ES-I3 (cell line): ENCODE measurements around the gene MED25.

Experiments
- H3K36me3 ChIP-seq: 2 replicates; pipeline ENCODE4 v1.6.1; 2013; ENCODE audit warnings: mild to moderate bottlenecking, low read length, control low read depth, moderate library complexity; ENCODE audit not compliant: insufficient read depth
- H3K4me1 ChIP-seq: 2 replicates; pipeline ENCODE4 v1.6.1; 2013; ENCODE audit warnings: mild to moderate bottlenecking, control low read depth, low read length; ENCODE audit not compliant: insufficient read depth
- H3K9ac ChIP-seq: 2 replicates; pipeline ENCODE4 v1.6.1; 2013; ENCODE audit warnings: low read depth, mild to moderate bottlenecking, low read length, moderate library complexity
- H3K9me3 ChIP-seq: 2 replicates; pipeline ENCODE4 v1.6.1; 2013; ENCODE audit warnings: mild to moderate bottlenecking, low read length, moderate library complexity; ENCODE audit not compliant: control insufficient read depth, insufficient read depth

MED25 gene

GRCh38 chr19:49836176-49837008, 18.3 kb downstream of the MED25 start:
- H3K9ac ChIP-seq: no peak overlapping the region
- no peaks in the 10 kb centered on the region for H3K4me1 ChIP-seq
- H3K36me3 ChIP-seq: peaks cover 16% of the 10 kb centered on the region
- H3K9me3 ChIP-seq: no peaks in the 10 kb centered on the region

- Histone ChIP-seq H3K9ac (no peak overlapping the region), H3K36me3 (peaks cover 16% of the 10 kb centered on the region), H3K4me1 (no peaks in the 10 kb centered on the region), H3K9me3 (no peaks in the 10 kb centered on the region)
Observed at GRCh38 chr19:49837009-49837310, 18.9 kb downstream of the MED25 start.

- H3K4me1 ChIP-seq: no peaks in the 10 kb centered on the region
- no peaks in the 10 kb centered on the region for H3K9me3 ChIP-seq
- peaks cover 16% of the 10 kb centered on the region for H3K36me3 ChIP-seq
- H3K9ac ChIP-seq: no peak overlapping the region
Observed at GRCh38 chr19:49837425-49837824, 19.3 kb downstream of the MED25 start.

GRCh38 chr19:49838885-49839588, 20.9 kb downstream of the MED25 start:
- no peaks in the 10 kb centered on the region for H3K9me3 ChIP-seq
- peaks cover 16% of the 10 kb centered on the region for H3K36me3 ChIP-seq
- no peaks in the 10 kb centered on the region for H3K4me1 ChIP-seq
- H3K9ac ChIP-seq: no peak overlapping the region

- H3K4me1 ChIP-seq: no peaks in the 10 kb centered on the region
- H3K9ac ChIP-seq: no peak overlapping the region
- peaks cover 16% of the 10 kb centered on the region for H3K36me3 ChIP-seq
- no peaks in the 10 kb centered on the region for H3K9me3 ChIP-seq
Observed at GRCh38 chr19:49839713-49840112, 21.6 kb downstream of the MED25 start.

GRCh38 chr19:49840321-49840720, 22.2 kb downstream of the MED25 start:
- H3K36me3 ChIP-seq: peaks cover 16% of the 10 kb centered on the region
- no peaks in the 10 kb centered on the region for H3K4me1 ChIP-seq
- no peak overlapping the region for H3K9ac ChIP-seq
- no peaks in the 10 kb centered on the region for H3K9me3 ChIP-seq

- Histone ChIP-seq H3K36me3 (peaks cover 16% of the 10 kb centered on the region), H3K4me1 (no peaks in the 10 kb centered on the region), H3K9me3 (no peaks in the 10 kb centered on the region), H3K9ac (no peak overlapping the region)
Observed at GRCh38 chr19:49840736-49841249, 22.7 kb downstream of the MED25 start.

GRCh38 chr19:49843265-49843664, 25.2 kb downstream of the MED25 start:
- peaks cover 8% of the 10 kb centered on the region; the same call in 1 of the 2 replicates for H3K36me3 ChIP-seq
- H3K9ac ChIP-seq: no peak overlapping the region
- no peaks in the 10 kb centered on the region for H3K4me1 ChIP-seq

GRCh38 chr19:49844138-49845095, 26.3 kb downstream of the MED25 start:
- Histone ChIP-seq H3K4me1 (no peaks in the 10 kb centered on the region), H3K36me3 (0 out of 2 replicates have a peak, but pooled peaks cover 5% of the 10 kb centered on the region), H3K9me3 (no peaks in the 10 kb centered on the region), H3K9ac (no peak overlapping the region)

More at GRCh38 chr19:49843265-49843664, 25.2 kb downstream of the MED25 start:
- no peaks in the 10 kb centered on the region for H3K9me3 ChIP-seq

GRCh38 chr19:49845414-49845813, 27.3 kb downstream of the MED25 start:
- Histone ChIP-seq H3K9me3 (no peaks in the 10 kb centered on the region), H3K4me1 (0 out of 2 replicates have a peak, but pooled peaks cover 4% of the 10 kb centered on the region), H3K9ac (no peak overlapping the region), H3K36me3 (0 out of 2 replicates have a peak, but pooled peaks cover 5% of the 10 kb centered on the region)

- 0 out of 2 replicates have a peak, but pooled peaks cover 4% of the 10 kb centered on the region for H3K4me1 ChIP-seq
- no peaks in the 10 kb centered on the region for H3K9me3 ChIP-seq
- H3K9ac ChIP-seq: no peak overlapping the region
- no peaks in the 10 kb centered on the region for H3K36me3 ChIP-seq
Observed at GRCh38 chr19:49846408-49846807, 28.3 kb downstream of the MED25 start.

- Histone ChIP-seq H3K9ac (no peak overlapping the region), H3K36me3 (no peaks in the 10 kb centered on the region), H3K9me3 (no peaks in the 10 kb centered on the region), H3K4me1 (0 out of 2 replicates have a peak, but pooled peaks cover 7% of the 10 kb centered on the region)
Observed at GRCh38 chr19:49847731-49848696, 29.9 kb downstream of the MED25 start.

GRCh38 chr19:49848938-49849337, 30.8 kb downstream of the MED25 start:
- no peak overlapping the region for H3K9ac ChIP-seq

More at GRCh38 chr19:49848938-49849337, 30.8 kb downstream of the MED25 start:
- Histone ChIP-seq H3K36me3 (no peaks in the 10 kb centered on the region), H3K4me1 (0 out of 2 replicates have a peak, but pooled peaks cover 7% of the 10 kb centered on the region), H3K9me3 (no peaks in the 10 kb centered on the region)
